ENCODE measurements around the gene PLXDC2.

DNA sequence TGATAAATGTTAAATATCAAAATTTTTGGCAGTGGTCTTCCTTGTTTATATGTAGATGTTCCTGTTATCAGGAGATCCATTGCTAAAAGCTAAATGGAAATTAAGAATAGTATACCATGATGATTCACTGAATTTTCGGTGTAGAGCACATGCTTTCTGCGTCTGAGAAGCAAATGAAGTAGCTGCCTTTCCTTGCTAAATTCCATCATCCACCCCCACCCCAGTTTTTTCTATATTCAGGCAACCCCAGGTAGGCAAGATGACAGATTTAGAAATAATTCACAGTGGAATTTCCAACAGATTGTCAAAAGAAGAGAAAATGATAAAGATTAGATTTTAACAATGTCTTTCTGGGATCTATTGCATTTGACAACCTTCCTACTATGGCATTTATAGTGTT, 231.9 kb downstream of the PLXDC2 start:
- TF ChIP-seq POLR2A (IDR thresholded peaks at IDR 0.05; ENCODE audit: low read length) (no peak), GATA1 (IDR thresholded peaks at IDR 0.05; ENCODE audit: low read depth, low read length) (no peak)

Data from erythroblast (primary cell).